NT2/D1 (cell line): ENCODE results near the gene CELF4.

Experiments used
- SUZ12 ChIP-seq: IDR thresholded peaks from 2 replicates; pipeline ENCODE4 v1.6.1; 2011; ENCODE audit not compliant: insufficient read length, insufficient read depth; ENCODE audit errors: extremely low read depth
- YY1 ChIP-seq: IDR thresholded peaks from 2 replicates; pipeline ENCODE4 v1.6.1; 2011; ENCODE audit not compliant: insufficient read length, insufficient read depth
- ZNF274 ChIP-seq: IDR thresholded peaks from 2 replicates; pipeline ENCODE4 v1.6.1; 2011; ENCODE audit warnings: mild to moderate bottlenecking, low read depth, low read length

- TF ChIP-seq ZNF274 (no peak), SUZ12 (no peak), YY1 (no peak)
Observed at GRCh38 chr18:37451239-37451825, 114.3 kb downstream of the CELF4 start.
